ENCODE data around the gene AASDHPPT. TPM values are rescaled to one million over a fixed set of nuclear protein-coding genes. Genes with fewer than 3 reads are reported as not detected.

The AASDHPPT gene
- total and polyA plus RNA-seq, 8 donors, result 9.2 to 28.8 (median 16.8) TPM

DNA sequence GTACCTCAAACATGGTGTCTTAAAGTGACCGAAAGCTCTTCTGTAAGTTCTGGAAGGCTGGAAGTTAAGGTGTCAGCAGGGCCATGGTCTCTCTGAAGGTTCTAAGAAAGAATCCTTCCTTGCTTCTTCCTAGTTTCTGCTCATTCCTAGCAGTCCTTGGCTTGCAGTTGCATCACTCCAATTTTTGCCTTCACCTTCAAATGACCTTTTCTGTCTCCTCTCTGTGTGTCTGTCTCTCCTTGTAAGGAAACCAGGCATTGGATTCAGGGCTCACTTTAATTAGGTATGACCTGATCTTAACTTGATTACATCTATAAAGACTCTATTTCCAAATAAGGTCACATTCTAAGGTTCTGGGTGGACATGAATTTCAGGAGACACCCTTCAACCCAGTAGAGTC, 8.7 kb downstream of the AASDHPPT start:
- intact Hi-C loops (cut with DNase I), result no loop called here
- WGBS, 2 donors, result 98 to 100% methylated on average over 1 of the region's 1 CpG
- Histone ChIP-seq H3K36me3 (peaks cover 0 to 10% (median 2%) of the 10 kb centered on the region in 3 donors), H3K4me1 (peaks cover 21 to 54% (median 35%) of the 10 kb centered on the region in 3 donors), H3K27ac (peak overlapping the region in 1 of 4 donors; percentile 28), H3K9me3 (no peaks in the 10 kb centered on the region), H3K4me3 (no peak overlapping the region), H3K27me3 (no peaks in the 10 kb centered on the region)
- DNase-seq (no peak), FAIRE-seq (no peak), ATAC-seq (no peak)
- TF ChIP-seq, protein P1, sequence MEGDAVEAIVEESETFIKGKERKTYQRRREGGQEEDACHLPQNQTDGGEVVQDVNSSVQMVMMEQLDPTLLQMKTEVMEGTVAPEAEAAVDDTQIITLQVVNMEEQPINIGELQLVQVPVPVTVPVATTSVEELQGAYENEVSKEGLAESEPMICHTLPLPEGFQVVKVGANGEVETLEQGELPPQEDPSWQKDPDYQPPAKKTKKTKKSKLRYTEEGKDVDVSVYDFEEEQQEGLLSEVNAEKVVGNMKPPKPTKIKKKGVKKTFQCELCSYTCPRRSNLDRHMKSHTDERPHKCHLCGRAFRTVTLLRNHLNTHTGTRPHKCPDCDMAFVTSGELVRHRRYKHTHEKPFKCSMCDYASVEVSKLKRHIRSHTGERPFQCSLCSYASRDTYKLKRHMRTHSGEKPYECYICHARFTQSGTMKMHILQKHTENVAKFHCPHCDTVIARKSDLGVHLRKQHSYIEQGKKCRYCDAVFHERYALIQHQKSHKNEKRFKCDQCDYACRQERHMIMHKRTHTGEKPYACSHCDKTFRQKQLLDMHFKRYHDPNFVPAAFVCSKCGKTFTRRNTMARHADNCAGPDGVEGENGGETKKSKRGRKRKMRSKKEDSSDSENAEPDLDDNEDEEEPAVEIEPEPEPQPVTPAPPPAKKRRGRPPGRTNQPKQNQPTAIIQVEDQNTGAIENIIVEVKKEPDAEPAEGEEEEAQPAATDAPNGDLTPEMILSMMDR (IDR thresholded peaks at IDR 0.05), result no peak

DNA sequence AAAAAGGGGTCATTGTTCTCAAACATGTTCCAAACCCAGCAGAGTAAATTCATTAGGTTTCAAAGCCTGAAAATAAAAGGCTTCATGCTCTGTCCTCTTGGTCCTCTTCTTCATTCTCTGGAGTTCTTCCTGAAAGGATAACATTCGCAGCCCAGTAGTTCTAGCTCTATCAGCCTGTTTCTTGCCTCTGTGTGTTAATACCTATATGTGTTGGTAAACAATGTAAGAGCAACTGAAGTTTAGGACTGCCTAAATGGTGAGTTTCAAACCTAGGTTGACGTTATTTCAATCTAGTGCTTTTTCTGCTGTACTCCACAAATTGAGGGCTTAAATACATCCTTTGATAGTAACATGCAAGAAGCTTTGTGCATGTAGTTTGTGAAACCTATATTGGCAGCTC, 9.4 kb downstream of the AASDHPPT start:
- peaks cover 0 to 10% (median 6%) of the 10 kb centered on the region in 3 donors for H3K36me3 ChIP-seq
- WGBS, 2 donors, result 27 to 28% methylated on average over 2 of the region's 2 CpGs
- intact Hi-C loops (cut with DNase I), result no loop called here
- FAIRE-seq, result no peak
- H3K27ac ChIP-seq, result peak overlapping the region in 1 of 4 donors; percentile 28
- TF ChIP-seq, protein P1 (IDR thresholded peaks at IDR 0.05), result no peak
- no peak overlapping the region for H3K4me3 ChIP-seq
- H3K27me3 ChIP-seq, result no peaks in the 10 kb centered on the region
- ATAC-seq, result peak in 3 of 4 donors; percentile 16 to 20 (median 19)
- no peaks in the 10 kb centered on the region for H3K9me3 ChIP-seq
- peaks cover 18 to 50% (median 31%) of the 10 kb centered on the region in 3 donors for H3K4me1 ChIP-seq
- DNase-seq, result no peak

DNA sequence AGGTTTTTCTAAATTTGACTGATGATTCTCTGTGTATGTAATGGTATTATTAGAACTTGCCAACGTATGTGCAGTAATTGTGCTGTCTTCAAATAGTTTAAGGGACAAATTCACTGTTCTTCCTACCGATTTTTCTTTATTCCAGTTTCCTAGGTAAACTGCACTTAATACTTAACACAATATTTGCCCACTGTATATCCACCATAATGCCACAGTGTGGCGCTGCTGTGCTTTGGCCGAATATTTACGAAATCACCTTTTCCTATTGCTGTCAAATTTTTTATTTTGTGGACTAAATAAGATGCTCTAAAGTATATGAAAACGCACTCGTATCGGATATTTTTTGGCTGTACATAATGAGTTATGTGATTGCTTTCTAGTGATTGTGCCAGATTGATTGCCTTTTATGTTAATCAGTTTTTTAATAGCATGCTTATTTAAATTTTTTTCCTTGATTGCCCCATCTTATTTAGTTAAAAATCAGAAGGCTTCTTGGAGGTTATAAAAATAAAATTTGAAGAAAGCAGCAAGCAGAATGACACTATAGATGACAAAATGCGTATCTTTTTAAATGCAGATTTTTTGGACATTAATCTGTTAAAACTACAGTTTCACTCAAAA, 10.5 kb downstream of the AASDHPPT start:
- H3K9me3 ChIP-seq, result no peaks in the 10 kb centered on the region
- FAIRE-seq (peak; percentile 64), DNase-seq (peak; percentile 19 to 69 (median 38)), ATAC-seq (peak; percentile 81 to 96 (median 93))
- H3K27me3 ChIP-seq, result no peaks in the 10 kb centered on the region
- H3K27ac ChIP-seq, result peak overlapping the region in 1 of 4 donors; percentile 28
- H3K4me3 ChIP-seq, result no peak overlapping the region
- peaks cover 18 to 45% (median 24%) of the 10 kb centered on the region in 3 donors for H3K4me1 ChIP-seq
- peaks cover 0 to 15% (median 7%) of the 10 kb centered on the region in 3 donors for H3K36me3 ChIP-seq
- intact Hi-C loops (cut with DNase I), result no loop called here
- TF ChIP-seq, protein P1 (IDR thresholded peaks at IDR 0.05), result peak; percentile 42 to 87 (median 81)
- WGBS, 2 donors, result 13 to 14% methylated on average over 9 of the region's 9 CpGs

DNA sequence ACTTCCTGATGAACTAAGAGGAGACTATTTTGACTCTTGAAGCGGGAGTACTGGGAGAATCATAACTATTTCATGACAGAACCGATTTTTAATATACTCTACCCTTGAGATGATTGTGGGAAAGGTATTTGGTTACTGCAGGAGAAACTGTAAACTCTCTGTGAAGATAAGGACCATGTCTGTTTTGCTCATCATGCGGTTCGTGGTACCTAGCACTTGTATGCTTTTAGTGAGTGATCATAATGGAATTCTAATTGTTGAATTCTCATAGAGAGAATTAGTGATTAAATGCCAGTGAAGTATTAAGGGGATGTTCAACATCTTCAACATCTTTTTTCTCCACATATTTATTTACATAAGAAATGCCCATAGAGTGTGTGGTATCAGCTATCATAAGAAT, 11.4 kb downstream of the AASDHPPT start:
- TF ChIP-seq, protein P1 (IDR thresholded peaks at IDR 0.05), result no peak
- intact Hi-C loops (cut with DNase I), result no loop called here
- ATAC-seq (no peak), FAIRE-seq (no peak), DNase-seq (no peak)
- WGBS, 2 donors, result 66 to 74% methylated on average over 4 of the region's 4 CpGs
- Histone ChIP-seq H3K27me3 (no peaks in the 10 kb centered on the region), H3K9me3 (no peaks in the 10 kb centered on the region), H3K4me3 (no peak overlapping the region), H3K36me3 (peaks cover 0 to 24% (median 7%) of the 10 kb centered on the region in 3 donors), H3K27ac (no peak overlapping the region), H3K4me1 (peaks cover 18 to 41% (median 22%) of the 10 kb centered on the region in 3 donors)

DNA sequence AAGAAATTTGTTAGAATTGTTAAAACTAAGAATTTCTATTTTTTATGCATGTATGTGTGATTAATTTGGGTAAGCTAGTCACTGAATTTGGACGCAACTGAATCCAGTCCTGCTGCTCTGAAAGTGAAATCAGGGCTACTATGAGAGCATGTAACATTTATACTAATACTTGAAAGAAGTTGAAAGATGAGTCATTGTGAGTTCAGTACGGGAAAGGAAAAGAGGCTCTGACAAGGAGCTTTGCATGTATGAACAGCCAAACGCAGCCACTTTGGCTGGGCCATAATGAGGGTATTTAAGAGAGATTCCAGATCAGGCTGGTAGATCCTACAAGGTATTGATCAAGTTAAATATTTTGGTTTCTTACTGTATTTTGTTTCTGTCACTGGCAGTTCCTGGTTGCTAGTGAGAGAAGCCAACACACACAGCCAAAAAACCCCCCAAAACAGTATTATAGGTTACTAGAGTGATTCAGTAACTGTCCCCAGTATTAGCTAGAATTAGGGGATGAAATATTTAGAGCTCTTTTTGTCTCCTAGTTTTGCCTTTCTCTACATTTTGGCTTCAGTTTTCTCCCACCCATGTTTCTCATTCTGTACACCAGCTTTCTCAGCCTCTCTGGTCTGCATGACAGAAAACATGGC, 14.1 kb downstream of the AASDHPPT start:
- H3K27ac ChIP-seq, result no peak overlapping the region
- no peaks in the 10 kb centered on the region for H3K27me3 ChIP-seq
- TF ChIP-seq, protein P1 (IDR thresholded peaks at IDR 0.05), result no peak
- H3K4me3 ChIP-seq, result no peak overlapping the region
- peaks cover 18 to 37% (median 22%) of the 10 kb centered on the region in 3 donors for H3K4me1 ChIP-seq
- FAIRE-seq (no peak), ATAC-seq (no peak), DNase-seq (no peak)
- peaks cover 0 to 31% (median 10%) of the 10 kb centered on the region in 3 donors for H3K36me3 ChIP-seq
- WGBS, 2 donors, result 84 to 93% methylated on average over 3 of the region's 3 CpGs
- intact Hi-C loops (cut with DNase I), result no loop called here
- no peaks in the 10 kb centered on the region for H3K9me3 ChIP-seq
